ENCODE measurements around the gene ENDOD1.

DNA sequence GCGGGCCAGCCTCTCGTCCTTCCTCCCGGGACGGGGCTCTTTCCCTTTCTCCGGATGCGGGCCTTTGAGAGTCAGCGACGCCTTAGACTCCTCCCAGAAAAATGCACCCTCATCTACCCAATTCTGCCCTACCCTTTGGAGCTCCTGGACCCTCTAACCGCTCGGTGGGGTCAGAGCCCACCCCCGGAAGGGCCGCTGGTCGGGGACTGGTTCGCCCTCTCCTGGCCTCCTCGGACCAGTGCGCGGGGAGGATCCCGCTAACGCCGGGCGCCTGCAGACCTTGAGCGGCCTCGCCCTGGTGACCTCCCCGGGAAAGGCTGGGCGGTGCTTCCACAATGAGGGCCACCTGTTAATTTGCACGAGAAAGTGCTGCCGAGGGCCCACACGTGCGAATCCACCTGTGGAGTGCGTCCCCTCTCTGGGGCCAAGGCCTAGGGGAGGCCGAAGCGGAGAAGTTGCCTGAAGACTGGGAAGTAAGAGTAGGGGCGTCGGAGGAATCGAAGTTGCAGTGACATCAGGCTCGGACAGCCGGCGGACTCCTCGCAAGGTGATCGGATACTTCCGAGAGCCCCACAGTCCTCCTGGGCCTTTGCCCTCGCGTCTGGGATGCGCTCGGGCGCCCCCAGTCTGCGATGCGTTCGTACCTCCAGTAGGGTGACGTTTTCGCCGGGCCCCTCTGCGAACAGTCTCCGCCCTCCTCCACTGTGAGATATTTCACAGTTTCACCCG, 61.5 kb downstream of the ENDOD1 start:
- no peak for TF ChIP-seq MYBL2 (CRISPR knock-in tag; IDR thresholded peaks at IDR 0.05)
- TF ChIP-seq TCF7 (CRISPR knock-in tag; IDR thresholded peaks at IDR 0.05; ENCODE audit: low read depth), result no peak
- TF ChIP-seq, protein P1, sequence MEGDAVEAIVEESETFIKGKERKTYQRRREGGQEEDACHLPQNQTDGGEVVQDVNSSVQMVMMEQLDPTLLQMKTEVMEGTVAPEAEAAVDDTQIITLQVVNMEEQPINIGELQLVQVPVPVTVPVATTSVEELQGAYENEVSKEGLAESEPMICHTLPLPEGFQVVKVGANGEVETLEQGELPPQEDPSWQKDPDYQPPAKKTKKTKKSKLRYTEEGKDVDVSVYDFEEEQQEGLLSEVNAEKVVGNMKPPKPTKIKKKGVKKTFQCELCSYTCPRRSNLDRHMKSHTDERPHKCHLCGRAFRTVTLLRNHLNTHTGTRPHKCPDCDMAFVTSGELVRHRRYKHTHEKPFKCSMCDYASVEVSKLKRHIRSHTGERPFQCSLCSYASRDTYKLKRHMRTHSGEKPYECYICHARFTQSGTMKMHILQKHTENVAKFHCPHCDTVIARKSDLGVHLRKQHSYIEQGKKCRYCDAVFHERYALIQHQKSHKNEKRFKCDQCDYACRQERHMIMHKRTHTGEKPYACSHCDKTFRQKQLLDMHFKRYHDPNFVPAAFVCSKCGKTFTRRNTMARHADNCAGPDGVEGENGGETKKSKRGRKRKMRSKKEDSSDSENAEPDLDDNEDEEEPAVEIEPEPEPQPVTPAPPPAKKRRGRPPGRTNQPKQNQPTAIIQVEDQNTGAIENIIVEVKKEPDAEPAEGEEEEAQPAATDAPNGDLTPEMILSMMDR (IDR thresholded peaks at IDR 0.05), result no peak
- no peak for TF ChIP-seq ZNF263 (CRISPR knock-in tag; IDR thresholded peaks at IDR 0.05; ENCODE audit: low read depth)

Measured in WTC11 (cell line).